H9 (cell line): Measurements from ENCODE around the gene PPFIBP1. TPM values are rescaled to one million over a fixed set of nuclear protein-coding genes. Genes with fewer than 3 reads are reported as not detected.

Experiments
- DNase-seq: peaks from one replicate; pipeline ENCODE4 v3.0.0-alpha.2; 2017
- H2AFZ ChIP-seq: one replicate; pipeline ENCODE4 v1.6.1; 2013; ENCODE audit warnings: mild to moderate bottlenecking, low read length, control low read depth, moderate library complexity
- H2AK5ac ChIP-seq: 2 replicates; pipeline ENCODE4 v1.6.1; 2013; ENCODE audit warnings: low read length, control low read depth, mixed read lengths; ENCODE audit not compliant: insufficient read length
- H2BK120ac ChIP-seq: one replicate; pipeline ENCODE4 v1.6.1; 2013; ENCODE audit warnings: low read depth, mild to moderate bottlenecking, low read length, control low read depth, inconsistent platforms; ENCODE audit not compliant: poor library complexity, severe bottlenecking
- H2BK12ac ChIP-seq: 2 replicates; pipeline ENCODE4 v1.6.1; 2013; ENCODE audit warnings: low read length, control low read depth, mixed read lengths, low read depth; ENCODE audit not compliant: insufficient read length
- H2BK15ac ChIP-seq: 2 replicates; pipeline ENCODE4 v1.6.1; 2013; ENCODE audit warnings: low read depth, low read length, control low read depth
- H2BK20ac ChIP-seq: one replicate; pipeline ENCODE4 v1.6.1; 2013; ENCODE audit warnings: low read depth, mild to moderate bottlenecking, low read length, control low read depth, inconsistent platforms; ENCODE audit not compliant: poor library complexity, severe bottlenecking
- H2BK5ac ChIP-seq: 2 replicates; pipeline ENCODE4 v1.6.1; 2013; ENCODE audit warnings: low read length, control low read depth, mixed read lengths; ENCODE audit not compliant: insufficient read length
- H3K14ac ChIP-seq: 2 replicates; pipeline ENCODE4 v1.6.1; 2013; ENCODE audit warnings: low read length, control low read depth; ENCODE audit not compliant: insufficient read depth
- H3K18ac ChIP-seq: 2 replicates; pipeline ENCODE4 v1.6.1; 2013; ENCODE audit warnings: low read depth, mild to moderate bottlenecking, mixed read lengths, low read length, control low read depth; ENCODE audit not compliant: insufficient read length
- H3K23ac ChIP-seq: 2 replicates; pipeline ENCODE4 v1.6.1; 2013; ENCODE audit warnings: low read length, control low read depth, mixed read lengths, low read depth; ENCODE audit not compliant: insufficient read length
- H3K23me2 ChIP-seq: 2 replicates; pipeline ENCODE4 v1.6.1; 2013; ENCODE audit warnings: low read depth, mild to moderate bottlenecking, mixed read lengths, low read length, control low read depth; ENCODE audit not compliant: insufficient read length, poor library complexity, severe bottlenecking
- H3K27ac ChIP-seq: 2 replicates; pipeline ENCODE4 v1.5.1; 2013; ENCODE audit warnings: low read length, control low read depth, mixed read lengths, low read depth; ENCODE audit not compliant: insufficient read length
- H3K27me3 ChIP-seq: 2 replicates; pipeline ENCODE4 v1.6.1; 2013; ENCODE audit warnings: low read length, control low read depth, inconsistent platforms; ENCODE audit not compliant: insufficient read depth
- H3K4ac ChIP-seq: 2 replicates; pipeline ENCODE4 v1.6.1; 2013; ENCODE audit warnings: low read depth, mild to moderate bottlenecking, control low read depth, inconsistent platforms, low read length, moderate library complexity
- H3K4me1 ChIP-seq: 2 replicates; pipeline ENCODE4 v1.6.1; 2013; ENCODE audit warnings: low read length, control low read depth, inconsistent platforms; ENCODE audit not compliant: insufficient read depth
- H3K4me2 ChIP-seq: 2 replicates; pipeline ENCODE4 v1.6.1; 2013; ENCODE audit warnings: low read length, control low read depth, mixed read lengths; ENCODE audit not compliant: insufficient read length, insufficient read depth
- H3K56ac ChIP-seq: 2 replicates; pipeline ENCODE4 v1.6.1; 2013; ENCODE audit warnings: low read depth, mild to moderate bottlenecking, mixed read lengths, low read length, control low read depth; ENCODE audit not compliant: insufficient read length
- H3K79me1 ChIP-seq: 2 replicates; pipeline ENCODE4 v1.6.1; 2013; ENCODE audit warnings: low read depth, mild to moderate bottlenecking, moderate library complexity, low read length, control low read depth, inconsistent platforms; ENCODE audit not compliant: insufficient read depth, poor library complexity, severe bottlenecking
- H3K79me2 ChIP-seq: 2 replicates; pipeline ENCODE4 v1.6.1; 2013; ENCODE audit warnings: low read length, control low read depth, inconsistent platforms; ENCODE audit not compliant: insufficient read depth
- H3K9ac ChIP-seq: 2 replicates; pipeline ENCODE4 v1.6.1; 2013; ENCODE audit warnings: low read length, control low read depth, mixed read lengths; ENCODE audit not compliant: insufficient read length; ENCODE audit errors: extremely low read depth
- H3K9me3 ChIP-seq: one replicate; pipeline ENCODE4 v1.6.1; 2013; ENCODE audit warnings: low read depth, low read length, inconsistent platforms; ENCODE audit not compliant: control insufficient read depth
- H3T11ph ChIP-seq: one replicate; pipeline ENCODE4 v1.6.1; 2013; ENCODE audit warnings: mild to moderate bottlenecking, low read length, control low read depth, inconsistent platforms
- H4K20me1 ChIP-seq: one replicate; pipeline ENCODE4 v1.6.1; 2013; ENCODE audit not compliant: control insufficient read depth, insufficient read length, insufficient read depth
- H4K5ac ChIP-seq: 2 replicates; pipeline ENCODE4 v1.6.1; 2013; ENCODE audit warnings: low read depth, mild to moderate bottlenecking, mixed read lengths, low read length, control low read depth; ENCODE audit not compliant: insufficient read length
- H4K8ac ChIP-seq: replicated peaks from 2 replicates; pipeline ENCODE4 v1.6.1; 2013; ENCODE audit warnings: low read length, control low read depth, mixed read lengths, low read depth; ENCODE audit not compliant: insufficient read length
- H4K91ac ChIP-seq: 2 replicates; pipeline ENCODE4 v1.6.1; 2013; ENCODE audit warnings: low read depth, mild to moderate bottlenecking, moderate library complexity, mixed read lengths, low read length, control low read depth; ENCODE audit not compliant: insufficient read length
- H3K27ac Mint-ChIP-seq, 3 experiments: 2 replicates in 2 of 3; 3 replicates in 1 of 3; pipeline ENCODE4 v1.8.0; 2020 to 2021; ENCODE audit warnings: mixed read lengths in 3 of 3, mild to moderate bottlenecking in 1 of 3, moderate library complexity in 1 of 3
- H3K27me3 Mint-ChIP-seq: 2 replicates; pipeline ENCODE4 v1.8.0; 2021; ENCODE audit warnings: low read depth, mild to moderate bottlenecking, moderate library complexity, mixed read lengths
- H3K36me3 Mint-ChIP-seq, 3 experiments: 2 replicates in 2 of 3; 3 replicates in 1 of 3; pipeline ENCODE4 v1.8.0; 2020 to 2021; ENCODE audit warnings: low read depth in 3 of 3, mixed read lengths in 3 of 3; ENCODE audit not compliant: insufficient read depth in 1 of 3
- H3K4me1 Mint-ChIP-seq, 2 experiments: 2 replicates each; pipeline ENCODE4 v1.8.0; 2020; ENCODE audit warnings: mixed read lengths in 2 of 2
- H3K4me3 Mint-ChIP-seq, 2 experiments: 2 replicates in 1 of 2; 3 replicates in 1 of 2; pipeline ENCODE4 v1.8.0; 2020 to 2021; ENCODE audit warnings: mild to moderate bottlenecking in 2 of 2, mixed read lengths in 2 of 2, moderate library complexity in 1 of 2
- H3K9me3 Mint-ChIP-seq, 2 experiments: 2 replicates in 1 of 2; 3 replicates in 1 of 2; pipeline ENCODE4 v1.8.0; 2020; ENCODE audit warnings: mild to moderate bottlenecking in 2 of 2, mixed read lengths in 2 of 2, moderate library complexity in 1 of 2
- WGBS: extraction: QIAGEN DNeasy Blood & Tissue Kit; methylation state at CpG from one replicate; pipeline ENCODE4 v1.1.7; 2013; ENCODE audit warnings: missing lambda C conversion rate, low lambda C conversion rate, mixed read lengths; ENCODE audit not compliant: insufficient read length; ENCODE audit errors: extremely low coverage; 5-methylcytosine and 5-hydroxymethylcytosine counted together
- total RNA-seq: library from RNA; stranded (reverse); gene quantifications from 2 replicates; pipeline ENCODE4 v1.2.1, GENCODE V29; 2021
- TF ChIP-seq, protein P1 (sequence below): fragments of 200-600 bp; sonication (generic); conservative IDR thresholded peaks from 3 replicates; pipeline ENCODE4 v1.8.0; 2021; ENCODE audit warnings: antibody characterized with exemption, mild to moderate bottlenecking

Gene PPFIBP1
- total RNA-seq, 1 experiment from 2014 or later = 29.2 TPM

DNA sequence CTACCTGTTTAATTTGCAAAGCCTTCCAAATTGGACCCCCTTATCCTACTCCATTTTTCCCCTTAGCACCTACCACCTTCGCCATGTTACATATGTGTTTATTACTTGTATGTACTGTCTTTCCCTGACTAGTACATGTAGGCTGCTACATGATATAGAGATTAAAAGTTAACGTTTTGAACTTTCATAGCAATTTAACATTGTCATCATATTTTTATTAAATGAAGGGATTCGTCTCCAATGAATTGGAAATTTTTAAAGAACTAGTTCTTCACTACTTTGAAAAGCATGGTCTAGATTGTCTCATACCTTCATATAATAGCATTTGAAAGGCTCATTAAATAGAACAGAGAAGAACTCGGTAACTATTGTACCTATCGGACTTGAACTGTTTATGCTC, 107.4 kb downstream of the PPFIBP1 start:
- no CpG with 5 or more reads among the region's 5 CpGs for WGBS
- Mint-ChIP-seq H3K27me3 (no peaks in the 10 kb centered on the region), H3K4me3 (no peak overlapping the region), H3K9me3 (no peaks in the 10 kb centered on the region), H3K27ac (no peak overlapping the region), H3K36me3 (no peaks in the 10 kb centered on the region), H3K4me1 (0 out of 4 replicates have a peak, but pooled peaks cover 0 to under 1% of the 10 kb centered on the region in 2 experiments)
- Histone ChIP-seq H3K56ac (no peak overlapping the region), H4K20me1 (no peaks in the 10 kb centered on the region), H3K14ac (no peak overlapping the region), H2AFZ (no peak overlapping the region), H2BK15ac (no peak overlapping the region), H2BK12ac (no peak overlapping the region), H2AK5ac (no peak overlapping the region), H2BK5ac (no peak overlapping the region), H3K9me3 (no peaks in the 10 kb centered on the region), H3T11ph (no peak overlapping the region), H3K23ac (no peak overlapping the region), H3K4me2 (no peak overlapping the region), H2BK20ac (no peak overlapping the region), H3K9ac (no peak overlapping the region), H4K91ac (no peak overlapping the region), H4K8ac (no peak overlapping the region), H3K27me3 (no peaks in the 10 kb centered on the region), H3K18ac (no peak overlapping the region), H4K5ac (no peak overlapping the region), H3K27ac (no peak overlapping the region), H2BK120ac (no peak overlapping the region), H3K4me1 (no peaks in the 10 kb centered on the region), H3K79me2 (no peaks in the 10 kb centered on the region), H3K4ac (no peak overlapping the region), H3K23me2 (no peaks in the 10 kb centered on the region), H3K79me1 (no peaks in the 10 kb centered on the region)
- DNase-seq = no peak
- TF ChIP-seq, protein P1, sequence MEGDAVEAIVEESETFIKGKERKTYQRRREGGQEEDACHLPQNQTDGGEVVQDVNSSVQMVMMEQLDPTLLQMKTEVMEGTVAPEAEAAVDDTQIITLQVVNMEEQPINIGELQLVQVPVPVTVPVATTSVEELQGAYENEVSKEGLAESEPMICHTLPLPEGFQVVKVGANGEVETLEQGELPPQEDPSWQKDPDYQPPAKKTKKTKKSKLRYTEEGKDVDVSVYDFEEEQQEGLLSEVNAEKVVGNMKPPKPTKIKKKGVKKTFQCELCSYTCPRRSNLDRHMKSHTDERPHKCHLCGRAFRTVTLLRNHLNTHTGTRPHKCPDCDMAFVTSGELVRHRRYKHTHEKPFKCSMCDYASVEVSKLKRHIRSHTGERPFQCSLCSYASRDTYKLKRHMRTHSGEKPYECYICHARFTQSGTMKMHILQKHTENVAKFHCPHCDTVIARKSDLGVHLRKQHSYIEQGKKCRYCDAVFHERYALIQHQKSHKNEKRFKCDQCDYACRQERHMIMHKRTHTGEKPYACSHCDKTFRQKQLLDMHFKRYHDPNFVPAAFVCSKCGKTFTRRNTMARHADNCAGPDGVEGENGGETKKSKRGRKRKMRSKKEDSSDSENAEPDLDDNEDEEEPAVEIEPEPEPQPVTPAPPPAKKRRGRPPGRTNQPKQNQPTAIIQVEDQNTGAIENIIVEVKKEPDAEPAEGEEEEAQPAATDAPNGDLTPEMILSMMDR = no peak
